H1 (cell line): ENCODE measurements around the gene CDHR2. TPM values are rescaled to one million over a fixed set of nuclear protein-coding genes. Genes with fewer than 3 reads are reported as not detected.

Source experiments
- CTCF ChIA-PET: fragments of 300-600 bp; sonication (Branson Sonifier 250); formaldehyde crosslinking; loops from one replicate; lab custom pipeline; 2021; ENCODE audit not compliant: partially characterized antibody; lab: Charles Lee
- POLR2A ChIA-PET: fragments of 300-600 bp; sonication (Branson Sonifier 250); formaldehyde crosslinking; loops from one replicate; lab custom pipeline; 2021; ENCODE audit warnings: inconsistent platforms; ENCODE audit not compliant: partially characterized antibody; lab: Charles Lee
- DNase-seq, 2 experiments: peaks; one replicate each; pipeline versions ENCODE4 v3.0.0 to v3.0.0-alpha.2; 2010 to 2022; ENCODE audit warnings: low spot score in 2 of 2, low read depth in 1 of 2, mixed read lengths in 1 of 2
- FAIRE-seq: peaks from 2 replicates; lab custom pipeline; 2011; peaks lifted over from hg19 to GRCh38; lab: Jason Lieb, UNC
- H2AFZ ChIP-seq: 2 replicates; pipeline ENCODE4 v1.8.1; 2012; ENCODE audit warnings: low read length, inconsistent platforms
- H2AK5ac ChIP-seq: 2 replicates; pipeline ENCODE4 v1.6.1; 2013; ENCODE audit warnings: low read depth, low read length
- H2BK120ac ChIP-seq: replicated peaks from 2 replicates; pipeline ENCODE3; 2013; ENCODE audit warnings: low read depth, low read length, inconsistent platforms
- H2BK12ac ChIP-seq: 2 replicates; pipeline ENCODE4 v1.6.1; 2013; ENCODE audit warnings: low read depth, low read length
- H2BK15ac ChIP-seq: 2 replicates; pipeline ENCODE4 v1.6.1; 2013; ENCODE audit warnings: low read length
- H2BK20ac ChIP-seq: 2 replicates; pipeline ENCODE4 v1.6.1; 2013; ENCODE audit warnings: low read length
- H2BK5ac ChIP-seq: 2 replicates; pipeline ENCODE4 v1.6.1; 2013; ENCODE audit warnings: low read depth, low read length
- H3K14ac ChIP-seq: 2 replicates; pipeline ENCODE4 v1.6.1; 2013; ENCODE audit warnings: inconsistent platforms; ENCODE audit not compliant: insufficient read length
- H3K18ac ChIP-seq: 2 replicates; pipeline ENCODE4 v1.6.1; 2013; ENCODE audit warnings: low read length; ENCODE audit errors: extremely low read depth
- H3K23ac ChIP-seq: 2 replicates; pipeline ENCODE4 v1.6.1; 2013; ENCODE audit warnings: inconsistent platforms; ENCODE audit not compliant: insufficient read length
- H3K23me2 ChIP-seq: 2 replicates; pipeline ENCODE4 v1.6.1; 2013; ENCODE audit warnings: low read depth, low read length
- H3K27ac ChIP-seq: 2 replicates; pipeline ENCODE4 v1.6.1; 2011; ENCODE audit warnings: low read depth, low read length, inconsistent platforms
- H3K27me3 ChIP-seq, 4 experiments: replicated peaks in 1 of 4; 1 replicate in 1 of 4; 2 replicates in 3 of 4; pipeline versions ENCODE4 v1.6.1 to v1.8.1; 2011 to 2013; ENCODE audit warnings: low read length in 3 of 4, mild to moderate bottlenecking in 3 of 4, inconsistent platforms in 2 of 4, mixed read lengths in 2 of 4, moderate library complexity in 1 of 4; ENCODE audit not compliant: control insufficient read depth in 3 of 4, insufficient read depth in 3 of 4; ENCODE audit errors: extremely low read depth in 1 of 4
- H3K36me3 ChIP-seq, 4 experiments: 2 replicates each; pipeline versions ENCODE4 v1.6.1 to v1.8.1; 2011 to 2013; ENCODE audit warnings: mild to moderate bottlenecking in 4 of 4, low read length in 3 of 4, moderate library complexity in 2 of 4, control low read depth in 1 of 4, inconsistent platforms in 1 of 4; ENCODE audit not compliant: insufficient read depth in 4 of 4, control insufficient read depth in 2 of 4
- H3K4ac ChIP-seq: replicated peaks from 2 replicates; pipeline ENCODE3; 2013; ENCODE audit warnings: low read length, low read depth, mixed read lengths, inconsistent platforms; ENCODE audit not compliant: insufficient read length
- H3K4me1 ChIP-seq, 4 experiments: replicated peaks in 1 of 4; 1 replicate in 1 of 4; 2 replicates in 3 of 4; pipeline versions ENCODE4 v1.6.1 to v1.8.1; 2011 to 2013; ENCODE audit warnings: low read length in 3 of 4, inconsistent platforms in 2 of 4, mixed read lengths in 1 of 4; ENCODE audit not compliant: insufficient read depth in 4 of 4, control insufficient read depth in 3 of 4
- H3K4me2 ChIP-seq, 2 experiments: 2 replicates each; pipeline versions ENCODE4 v1.6.1 to v1.8.1; 2011 to 2013; ENCODE audit warnings: low read depth in 2 of 2, low read length in 2 of 2, control low read depth in 1 of 2, inconsistent platforms in 1 of 2, mild to moderate bottlenecking in 1 of 2; ENCODE audit not compliant: insufficient read depth in 1 of 2
- H3K4me3 ChIP-seq, 4 experiments: fragments of 200-600, 300-600 bp in 1 of 4; sonication (generic), shearing (Covaris generic), sonication (Bioruptor Twin) in 1 of 4; 2 replicates each; pipeline versions ENCODE4 v1.5.1 to v1.8.1; 2011 to 2016; ENCODE audit warnings: low read length in 4 of 4, low read depth in 3 of 4, control low read depth in 2 of 4, inconsistent platforms in 2 of 4, mild to moderate bottlenecking in 2 of 4, mixed read lengths in 1 of 4, moderate library complexity in 1 of 4; ENCODE audit not compliant: insufficient read depth in 2 of 4; ENCODE audit errors: extremely low read depth in 1 of 4
- H3K56ac ChIP-seq: replicated peaks from 2 replicates; pipeline ENCODE3; 2013; ENCODE audit warnings: low read depth, mild to moderate bottlenecking, mixed read lengths, low read length, inconsistent platforms; ENCODE audit not compliant: insufficient read length
- H3K79me1 ChIP-seq: 2 replicates; pipeline ENCODE4 v1.6.1; 2013; ENCODE audit warnings: low read depth, low read length, control low read depth
- H3K79me2 ChIP-seq, 2 experiments: 2 replicates each; pipeline versions ENCODE4 v1.6.1 to v1.8.1; 2012 to 2013; ENCODE audit warnings: low read length in 2 of 2, mild to moderate bottlenecking in 2 of 2, inconsistent platforms in 1 of 2; ENCODE audit not compliant: insufficient read depth in 2 of 2, control insufficient read depth in 1 of 2
- H3K9ac ChIP-seq, 4 experiments: replicated peaks in 1 of 4; 1 replicate in 1 of 4; 2 replicates in 3 of 4; pipeline versions ENCODE4 v1.6.1 to v1.8.1; 2011 to 2013; ENCODE audit warnings: low read depth in 3 of 4, low read length in 3 of 4, control low read depth in 2 of 4, mild to moderate bottlenecking in 2 of 4, moderate library complexity in 2 of 4, inconsistent platforms in 1 of 4; ENCODE audit errors: extremely low read depth in 1 of 4
- H3K9me3 ChIP-seq, 2 experiments: 2 replicates each; pipeline versions ENCODE4 v1.6.1 to v1.8.1; 2012 to 2013; ENCODE audit warnings: mild to moderate bottlenecking in 2 of 2, moderate library complexity in 2 of 2, control low read depth in 1 of 2, inconsistent platforms in 1 of 2, low read depth in 1 of 2, low read length in 1 of 2, mixed read lengths in 1 of 2; ENCODE audit not compliant: insufficient read depth in 2 of 2
- H4K20me1 ChIP-seq, 2 experiments: replicated peaks in 1 of 2; 2 replicates each; pipeline versions ENCODE3 to v1.8.1; 2011 to 2013; ENCODE audit warnings: inconsistent platforms in 2 of 2, low read length in 2 of 2, mild to moderate bottlenecking in 1 of 2; ENCODE audit not compliant: insufficient read depth in 2 of 2, control insufficient read depth in 1 of 2
- H4K5ac ChIP-seq: 2 replicates; pipeline ENCODE4 v1.6.1; 2013; ENCODE audit warnings: low read length, low read depth, mixed read lengths, inconsistent platforms; ENCODE audit not compliant: insufficient read length
- H4K8ac ChIP-seq: 2 replicates; pipeline ENCODE4 v1.8.0; 2013; ENCODE audit warnings: mild to moderate bottlenecking, moderate library complexity, low read length, inconsistent platforms; ENCODE audit not compliant: insufficient read depth; ENCODE audit errors: extremely low read depth
- H4K91ac ChIP-seq: replicated peaks from 2 replicates; pipeline ENCODE3; 2013; ENCODE audit warnings: low read length, mixed read lengths, inconsistent platforms; ENCODE audit not compliant: insufficient read length
- BRCA1 ChIP-seq: IDR thresholded peaks from 2 replicates; pipeline ENCODE4 v1.6.1; 2012; ENCODE audit warnings: low read depth, low read length, improper control_type of control experiment
- CREB1 ChIP-seq: IDR thresholded peaks from 2 replicates; pipeline ENCODE4 v1.6.1; 2012; ENCODE audit warnings: inconsistent platforms
- EP300 ChIP-seq, 2 experiments: IDR thresholded peaks; 1 replicate in 1 of 2; 2 replicates in 1 of 2; pipeline ENCODE4 v1.6.1; 2011 to 2012; ENCODE audit warnings: low read depth in 2 of 2, low read length in 2 of 2, mild to moderate bottlenecking in 2 of 2, borderline replicate concordance in 1 of 2, inconsistent platforms in 1 of 2, moderate library complexity in 1 of 2
- GTF2F1 ChIP-seq: IDR thresholded peaks from 2 replicates; pipeline ENCODE4 v1.6.1; 2012; ENCODE audit warnings: low read depth, low read length, improper control_type of control experiment, borderline replicate concordance
- JUN ChIP-seq: IDR thresholded peaks from 2 replicates; pipeline ENCODE4 v1.6.1; 2011; ENCODE audit warnings: low read depth, mild to moderate bottlenecking, improper control_type of control experiment, low read length
- KDM5A ChIP-seq: fragments of 200-600 bp; IDR thresholded peaks from 2 replicates; pipeline ENCODE4 v1.7.1; 2012; ENCODE audit warnings: mild to moderate bottlenecking, low read length, inconsistent platforms, mixed read lengths
- RAD21 ChIP-seq, 2 experiments: IDR thresholded peaks in 1 of 2; conservative IDR thresholded peaks in 1 of 2; 2 replicates each; pipeline ENCODE4 v1.6.1; 2011; ENCODE audit warnings: low read depth in 2 of 2, low read length in 2 of 2, improper control_type of control experiment in 1 of 2, inconsistent platforms in 1 of 2, mild to moderate bottlenecking in 1 of 2, moderate library complexity in 1 of 2
- RXRA ChIP-seq: IDR thresholded peaks from 2 replicates; pipeline ENCODE4 v1.6.1; 2011; ENCODE audit warnings: low read depth, mild to moderate bottlenecking, low read length, moderate library complexity; ENCODE audit not compliant: insufficient read depth
- SIN3A ChIP-seq, 2 experiments: IDR thresholded peaks in 1 of 2; conservative IDR thresholded peaks in 1 of 2; 2 replicates each; pipeline ENCODE4 v1.6.1; 2011 to 2012; ENCODE audit warnings: low read length in 2 of 2, improper control_type of control experiment in 1 of 2, low read depth in 1 of 2, mild to moderate bottlenecking in 1 of 2
- TAF7 ChIP-seq: optimal IDR thresholded peaks from 2 replicates; pipeline ENCODE3; 2011; ENCODE audit warnings: low read depth, mild to moderate bottlenecking, inconsistent platforms, low read length, moderate library complexity, borderline replicate concordance
- WGBS, 2 experiments: shearing (Covaris generic) in 1 of 2; methylation state at CpG; one replicate each; pipeline versions ENCODE4 v1.1.6 to v1.1.7; 2013 to 2015; ENCODE audit warnings: low lambda C conversion rate in 2 of 2, mixed read lengths in 2 of 2, inconsistent platforms in 1 of 2, low coverage in 1 of 2, missing lambda C conversion rate in 1 of 2; ENCODE audit not compliant: insufficient replicate concordance in 2 of 2, insufficient coverage in 1 of 2, insufficient read length in 1 of 2; ENCODE audit errors: extremely low coverage in 1 of 2, missing lambda C conversion rate in 1 of 2; 5-methylcytosine and 5-hydroxymethylcytosine counted together
- polyA plus RNA-seq, 7 experiments: library from polyadenylated mRNA; depleted of rRNA in 3 of 7; stranded (reverse) in 5 of 7; unstranded in 2 of 7; fragments of >200 nt in 5 of 7; fragments of 200-250 nt in 2 of 7; gene quantifications; 1 replicate in 5 of 7; 2 replicates in 1 of 7; 4 replicates in 1 of 7; pipeline versions ENCODE4 v1.2.1 to v1.2.3, GENCODE V29; 2011 to 2013; ENCODE audit warnings: missing spikeins in 2 of 7, mixed read lengths in 2 of 7
- total RNA-seq: library from RNA; stranded (reverse); fragmentation: NEBNext Ultra II Directional; extraction: Animal tissue kit (Norgen Biotek cat#: 25700); gene quantifications from 2 replicates; pipeline ENCODE4 v1.2.1, GENCODE V29; 2021
- TF ChIP-seq, protein P1 (sequence below), 3 experiments: IDR thresholded peaks; 1 replicate in 2 of 3; 2 replicates in 1 of 3; pipeline versions ENCODE4 v1.5.1 to v1.6.1; 2011; ENCODE audit warnings: low read length in 3 of 3, mild to moderate bottlenecking in 3 of 3, inconsistent platforms in 2 of 3, low read depth in 1 of 3, moderate library complexity in 1 of 3; ENCODE audit not compliant: insufficient read depth in 1 of 3; ENCODE audit errors: control extremely low read depth in 1 of 3

CDHR2 gene
- total and polyA plus RNA-seq, 2 of the 8 experiments (the other 6 are each of a cell fraction or from before 2014, with no cell fraction given) = 0.02 to 0.43 TPM

DNA sequence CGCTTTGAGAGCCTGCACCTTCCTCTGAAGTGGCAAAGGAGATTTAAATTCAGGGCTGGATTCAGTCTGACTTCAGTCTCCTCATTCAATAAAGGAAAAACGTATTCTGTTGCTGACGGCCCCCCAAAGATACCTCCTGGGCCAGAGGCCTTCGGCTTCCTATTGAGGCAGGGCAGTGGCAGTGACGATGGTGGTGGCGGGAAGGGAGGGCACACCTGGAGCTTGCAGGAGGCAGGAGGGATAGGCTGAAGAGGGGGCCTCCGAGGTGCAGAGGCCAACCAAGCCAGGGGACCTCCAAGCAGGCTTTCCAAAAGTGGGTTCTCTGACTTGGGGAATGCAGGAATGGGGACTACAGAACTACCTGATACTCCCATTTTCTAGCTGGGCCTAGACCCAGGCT, 27.9 kb upstream of the CDHR2 start:
- POLR2A ChIA-PET = interaction anchor here (26.0 kb wide), 1 partner anchor 16 kb away, joined by 458 read pairs; the partner anchor contains the start of gene RNF44
- H3K9ac ChIP-seq = no peak overlapping the region
- TF ChIP-seq, protein P1, sequence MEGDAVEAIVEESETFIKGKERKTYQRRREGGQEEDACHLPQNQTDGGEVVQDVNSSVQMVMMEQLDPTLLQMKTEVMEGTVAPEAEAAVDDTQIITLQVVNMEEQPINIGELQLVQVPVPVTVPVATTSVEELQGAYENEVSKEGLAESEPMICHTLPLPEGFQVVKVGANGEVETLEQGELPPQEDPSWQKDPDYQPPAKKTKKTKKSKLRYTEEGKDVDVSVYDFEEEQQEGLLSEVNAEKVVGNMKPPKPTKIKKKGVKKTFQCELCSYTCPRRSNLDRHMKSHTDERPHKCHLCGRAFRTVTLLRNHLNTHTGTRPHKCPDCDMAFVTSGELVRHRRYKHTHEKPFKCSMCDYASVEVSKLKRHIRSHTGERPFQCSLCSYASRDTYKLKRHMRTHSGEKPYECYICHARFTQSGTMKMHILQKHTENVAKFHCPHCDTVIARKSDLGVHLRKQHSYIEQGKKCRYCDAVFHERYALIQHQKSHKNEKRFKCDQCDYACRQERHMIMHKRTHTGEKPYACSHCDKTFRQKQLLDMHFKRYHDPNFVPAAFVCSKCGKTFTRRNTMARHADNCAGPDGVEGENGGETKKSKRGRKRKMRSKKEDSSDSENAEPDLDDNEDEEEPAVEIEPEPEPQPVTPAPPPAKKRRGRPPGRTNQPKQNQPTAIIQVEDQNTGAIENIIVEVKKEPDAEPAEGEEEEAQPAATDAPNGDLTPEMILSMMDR (IDR thresholded peaks at IDR 0.05; ENCODE audit: control extremely low read depth in 1 of 3, insufficient read depth in 1 of 3, low read depth in 1 of 3, low read length in 3 of 3) = no peak
- no peak for TF ChIP-seq CREB1
- TF ChIP-seq KDM5A = no peak
- TF ChIP-seq SIN3A (conservative IDR thresholded peaks at IDR 0.05 in 1 of 2, IDR thresholded peaks at IDR 0.05 in 1 of 2; ENCODE audit: low read depth in 1 of 2, low read length in 2 of 2) = no peak
- TF ChIP-seq GTF2F1 = no peak
- TF ChIP-seq TAF7 = no peak
- TF ChIP-seq JUN = no peak
- TF ChIP-seq EP300 (IDR thresholded peaks at IDR 0.05; ENCODE audit: borderline replicate concordance in 1 of 2, low read depth in 2 of 2, low read length in 2 of 2) = no peak
- no peak for TF ChIP-seq BRCA1
- TF ChIP-seq RAD21 (IDR thresholded peaks at IDR 0.05 in 1 of 2, conservative IDR thresholded peaks at IDR 0.05 in 1 of 2; ENCODE audit: low read depth in 2 of 2, low read length in 2 of 2) = no peak
- no peak for TF ChIP-seq RXRA

More for the DNA sequence above, 27.9 kb upstream of the CDHR2 start:
- Histone ChIP-seq H3K4me2 (no peak overlapping the region), H3K27ac (no peak overlapping the region), H3K4me1 (no peaks in the 10 kb centered on the region; a peak in 1 of 7 replicates), H3K36me3 (no peaks in the 10 kb centered on the region), H2BK15ac (no peak overlapping the region), H3K79me2 (no peaks in the 10 kb centered on the region), H2BK12ac (no peak overlapping the region), H4K8ac (no peak overlapping the region), H3K4ac (no peak overlapping the region), H4K20me1 (no peaks in the 10 kb centered on the region), H3K79me1 (no peaks in the 10 kb centered on the region), H3K56ac (no peak overlapping the region), H3K27me3 (no peaks in the 10 kb centered on the region; a peak in 2 of 7 replicates), H3K23me2 (no peaks in the 10 kb centered on the region), H4K91ac (no peak overlapping the region), H2BK20ac (no peak overlapping the region), H3K4me3 (no peak overlapping the region), H3K18ac (no peak overlapping the region), H4K5ac (no peak overlapping the region), H2AFZ (no peak overlapping the region), H3K14ac (no peak overlapping the region), H3K9me3 (no peaks in the 10 kb centered on the region), H2BK5ac (no peak overlapping the region), H2BK120ac (no peak overlapping the region), H3K23ac (no peak overlapping the region), H2AK5ac (no peak overlapping the region)
- CTCF ChIA-PET = interaction anchor here (1.5 kb wide), 1 partner anchor 9 kb away, joined by 5 read pairs; no protein-coding TSS in a partner anchor
- DNase-seq (peak in 1 of 2 experiments; percentile 43), FAIRE-seq (no peak)
- 75% methylated on average over 7 of the region's 7 CpGs; no CpG with 5 or more reads in 1 of the 2 experiments for WGBS, 2 experiments
